Breast epithelium (tissue), 3 donors: ENCODE data around the gene MFSD11.

ENCODE experiments used
- CTCF ChIP-seq, 3 donors: fragments of 450-650 bp; IDR thresholded peaks; one replicate each; pipeline ENCODE4 v1.5.1; 2016 to 2017; ENCODE audit warnings: antibody characterized with exemption in 3 of 3, mild to moderate bottlenecking in 3 of 3, moderate library complexity in 3 of 3
- POLR2A ChIP-seq: fragments of 450-650 bp; IDR thresholded peaks from one replicate; pipeline ENCODE4 v1.6.1; 2016; ENCODE audit warnings: antibody characterized with exemption, mild to moderate bottlenecking, moderate library complexity
- POLR2AphosphoS5 ChIP-seq, 3 donors: sonication (generic); formaldehyde crosslinking; IDR thresholded peaks; one replicate each; pipeline ENCODE4 v1.6.1; 2017; ENCODE audit warnings: antibody characterized with exemption in 3 of 3

- TF ChIP-seq POLR2A (no peak), CTCF (IDR thresholded peaks at IDR 0.05) (no peak), POLR2AphosphoS5 (IDR thresholded peaks at IDR 0.05) (no peak)
These were observed 70.4 kb downstream of the MFSD11 start for GRCh38 chr17:76808326-76808725.
